Sigmoid colon (tissue), 4 donors: Measurements from ENCODE around the gene SPTBN1.

Source experiments
- CTCF ChIP-seq, 4 experiments: fragments of 450-650 bp in 3 of 4; fragments of 200-600 bp in 1 of 4; IDR thresholded peaks; one replicate each; pipeline ENCODE4 v1.5.1; 2016 to 2019; ENCODE audit warnings: antibody characterized with exemption in 4 of 4, mild to moderate bottlenecking in 3 of 4, moderate library complexity in 2 of 4
- POLR2A ChIP-seq, 2 donors: fragments of 450-650 bp; IDR thresholded peaks; one replicate each; pipeline ENCODE4 v1.6.1; 2016; ENCODE audit warnings: antibody characterized with exemption in 2 of 2, mild to moderate bottlenecking in 2 of 2, moderate library complexity in 2 of 2
- POLR2AphosphoS5 ChIP-seq, 4 donors: sonication (generic); formaldehyde crosslinking; IDR thresholded peaks; one replicate each; pipeline ENCODE4 v1.6.1; 2017; ENCODE audit warnings: antibody characterized with exemption in 4 of 4

DNA sequence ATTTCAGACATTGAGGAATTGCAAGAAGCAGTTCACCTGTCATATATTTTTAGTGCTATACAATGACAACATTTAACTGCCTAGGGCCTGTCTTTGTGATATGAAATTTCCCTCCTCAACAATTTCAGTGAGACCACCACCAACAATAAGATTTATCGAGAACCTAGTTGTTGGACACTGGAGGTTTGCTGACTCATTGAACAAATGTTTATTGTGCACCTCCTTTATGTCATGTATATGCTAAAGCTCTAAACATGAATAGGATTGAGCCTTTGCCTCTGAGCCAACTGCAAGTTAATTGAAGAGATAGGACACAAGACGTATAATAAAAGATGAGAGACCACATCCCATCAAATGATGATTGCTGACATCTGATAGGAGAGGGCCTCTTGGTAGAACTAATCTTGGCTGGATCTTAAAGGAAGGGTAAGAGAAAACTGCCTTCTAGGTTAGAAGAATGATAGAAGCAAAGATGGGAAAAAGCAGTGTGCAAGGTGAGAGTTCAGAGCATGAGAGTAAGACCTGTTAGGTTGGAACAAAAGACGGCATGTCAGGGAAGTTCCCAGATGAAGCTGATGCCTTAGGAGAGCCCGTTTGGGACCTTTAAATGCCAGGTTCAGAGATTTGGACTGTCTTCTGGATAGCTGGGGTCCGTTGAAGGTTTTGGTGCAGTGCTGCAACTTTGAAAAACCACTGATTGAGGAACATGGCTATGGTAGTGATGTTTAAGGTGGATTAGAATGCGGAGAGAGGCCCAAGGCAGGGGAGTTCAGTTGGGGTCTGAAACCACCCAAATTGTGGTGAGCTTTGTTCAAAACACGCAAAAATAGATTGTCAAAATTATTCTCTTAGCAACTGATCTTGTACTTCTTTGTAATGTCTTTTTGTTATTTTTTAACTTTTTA is 134.3 kb downstream of the SPTBN1 start:
- TF ChIP-seq POLR2A (IDR thresholded peaks at IDR 0.05) = no peak
- no peak for TF ChIP-seq CTCF (IDR thresholded peaks at IDR 0.05)
- TF ChIP-seq POLR2AphosphoS5 (IDR thresholded peaks at IDR 0.05) = no peak
